SK-N-SH (cell line): Measurements from ENCODE around the gene CNFN. TPM values are rescaled to one million over a fixed set of nuclear protein-coding genes. Genes with fewer than 3 reads are reported as not detected.
A peak's percentile ranks its signal among the peaks of the same experiment; 100 is the strongest.

Experiments
- CTCF ChIA-PET: fragments of 300-600, 350-600 bp; formaldehyde crosslinking; extraction: SDS; loops from one replicate; lab custom pipeline; 2021; lab: Yijun Ruan, JAX
- POLR2A ChIA-PET: fragments of 350-600 bp; sonication (Branson Sonifier 250); formaldehyde crosslinking; extraction: SDS; loops from one replicate; lab custom pipeline; 2020; ENCODE audit warnings: antibody characterized with exemption, inconsistent platforms; lab: Yijun Ruan, JAX
- DNase-seq: peaks from one replicate; pipeline ENCODE4 v3.0.0; 2012
- H2AFZ ChIP-seq: fragments of 200-600 bp; sonication (generic); 2 replicates; pipeline ENCODE4 v1.8.1; 2016; ENCODE audit warnings: antibody characterized with exemption, mild to moderate bottlenecking, low read depth
- H3F3A ChIP-seq: fragments of 200-600 bp; sonication (generic); replicated peaks from 2 replicates; pipeline ENCODE3; 2016; ENCODE audit warnings: antibody characterized with exemption, mild to moderate bottlenecking; ENCODE audit not compliant: insufficient read depth
- H3K27ac ChIP-seq, 2 experiments: fragments of 200-500 bp in 1 of 2; fragments of 200-600 bp in 1 of 2; sonication (Bioruptor generic) in 1 of 2; sonication (generic), shearing (Covaris generic) in 1 of 2; 2 replicates each; pipeline versions ENCODE4 v1.5.1 to v1.6.1; 2014 to 2016; ENCODE audit warnings: low read depth in 2 of 2, inconsistent platforms in 1 of 2, low read length in 1 of 2, mild to moderate bottlenecking in 1 of 2, mixed read lengths in 1 of 2
- H3K27me3 ChIP-seq: fragments of 200-600 bp; sonication (generic), shearing (Covaris generic); 2 replicates; pipeline ENCODE4 v1.6.1; 2016; ENCODE audit warnings: mixed run types; ENCODE audit not compliant: insufficient read depth
- H3K36me3 ChIP-seq, 2 experiments: fragments of 200-500 bp in 1 of 2; fragments of 200-600 bp in 1 of 2; sonication (Bioruptor generic) in 1 of 2; sonication (generic) in 1 of 2; replicated peaks in 1 of 2; 2 replicates each; pipeline versions ENCODE3 to v1.5.1; 2014 to 2016; ENCODE audit warnings: low read length in 1 of 2, mild to moderate bottlenecking in 1 of 2; ENCODE audit not compliant: insufficient read depth in 2 of 2, control insufficient read depth in 1 of 2
- H3K4me1 ChIP-seq, 2 experiments: fragments of 200-500 bp in 1 of 2; fragments of 200-600 bp in 1 of 2; sonication (Bioruptor generic) in 1 of 2; sonication (generic), shearing (Covaris generic) in 1 of 2; 2 replicates each; pipeline versions ENCODE4 v1.5.1 to v1.6.1; 2014 to 2016; ENCODE audit warnings: low read depth in 1 of 2, low read length in 1 of 2, mixed run types in 1 of 2; ENCODE audit not compliant: insufficient read depth in 2 of 2, control insufficient read depth in 1 of 2
- H3K4me2 ChIP-seq: fragments of 200-600 bp; sonication (generic), shearing (Covaris generic); 2 replicates; pipeline ENCODE4 v1.6.1; 2017; ENCODE audit warnings: mixed run types
- H3K4me3 ChIP-seq, 2 experiments: fragments of 200-500 bp in 1 of 2; fragments of 200-600 bp in 1 of 2; sonication (Bioruptor generic) in 1 of 2; sonication (generic), shearing (Covaris generic) in 1 of 2; 2 replicates each; pipeline versions ENCODE4 v1.5.1 to v1.8.1; 2014 to 2016; ENCODE audit warnings: low read depth in 2 of 2, inconsistent platforms in 1 of 2, low read length in 1 of 2, mild to moderate bottlenecking in 1 of 2, mixed read lengths in 1 of 2, moderate library complexity in 1 of 2
- H3K79me2 ChIP-seq: fragments of 200-600 bp; sonication (generic); 2 replicates; pipeline ENCODE4 v1.8.1; 2017; ENCODE audit warnings: mild to moderate bottlenecking; ENCODE audit not compliant: insufficient read depth
- H3K9ac ChIP-seq: fragments of 200-600 bp; sonication (generic); 2 replicates; pipeline ENCODE4 v1.6.1; 2017; ENCODE audit warnings: mixed run types
- H3K9me2 ChIP-seq: fragments of 200-600 bp; sonication (generic); 2 replicates; pipeline ENCODE4 v1.6.1; 2017; ENCODE audit warnings: mixed run types
- H3K9me3 ChIP-seq: fragments of 200-600 bp; sonication (generic); 2 replicates; pipeline ENCODE4 v1.6.1; 2017; ENCODE audit warnings: mixed run types, mild to moderate bottlenecking, moderate library complexity
- H4K20me1 ChIP-seq: fragments of 200-600 bp; sonication (generic); 2 replicates; pipeline ENCODE4 v1.6.1; 2017; ENCODE audit warnings: mild to moderate bottlenecking, mixed run types; ENCODE audit not compliant: insufficient read depth
- FOSL2 ChIP-seq: IDR thresholded peaks from 2 replicates; pipeline ENCODE4 v1.4.0; 2012; ENCODE audit warnings: low read depth, mild to moderate bottlenecking, moderate library complexity, borderline replicate concordance
- GABPA ChIP-seq: IDR thresholded peaks from 2 replicates; pipeline ENCODE4 v1.4.0; 2012; ENCODE audit warnings: low read depth, mild to moderate bottlenecking
- MXI1 ChIP-seq: IDR thresholded peaks from 2 replicates; pipeline ENCODE4 v1.6.1; 2012; ENCODE audit warnings: mild to moderate bottlenecking, low read depth, low read length, improper control_type of control experiment
- NRF1 ChIP-seq: IDR thresholded peaks from 2 replicates; pipeline ENCODE4 v1.6.1; 2012; ENCODE audit warnings: low read depth, mild to moderate bottlenecking, low read length
- RCOR1 ChIP-seq: fragments of 150-350 bp; IDR thresholded peaks from 2 replicates; pipeline ENCODE4 v1.6.1; 2017; ENCODE audit warnings: antibody characterized with exemption, low read length
- RFX5 ChIP-seq: IDR thresholded peaks from 2 replicates; pipeline ENCODE4 v1.6.1; 2012; ENCODE audit warnings: mild to moderate bottlenecking, improper control_type of control experiment, low read length
- RXRA ChIP-seq: IDR thresholded peaks from 2 replicates; pipeline ENCODE4 v1.4.0; 2012; ENCODE audit warnings: low read depth, mild to moderate bottlenecking, borderline replicate concordance
- SIN3A ChIP-seq: IDR thresholded peaks from 2 replicates; pipeline ENCODE4 v1.6.1; 2012; ENCODE audit warnings: low read depth, mild to moderate bottlenecking, low read length, moderate library complexity, borderline replicate concordance
- SMC3 ChIP-seq: IDR thresholded peaks from 2 replicates; pipeline ENCODE4 v1.6.1; 2012; ENCODE audit warnings: low read depth, low read length, improper control_type of control experiment
- TCF12 ChIP-seq: IDR thresholded peaks from 2 replicates; pipeline ENCODE4 v1.4.0; 2012
- TEAD4 ChIP-seq: IDR thresholded peaks from 2 replicates; pipeline ENCODE4 v1.4.0; 2012; ENCODE audit warnings: mild to moderate bottlenecking, borderline replicate concordance; ENCODE audit not compliant: insufficient read depth
- WGBS: methylation state at CpG from one replicate; pipeline ENCODE4 v1.1.6; 2017; ENCODE audit warnings: low lambda C conversion rate; 5-methylcytosine and 5-hydroxymethylcytosine counted together
- polyA plus RNA-seq, 3 experiments: library from polyadenylated mRNA; depleted of rRNA; stranded (reverse); fragments of >200 nt; gene quantifications; 2 replicates each; pipeline ENCODE4 v1.2.3, GENCODE V29; 2012
- TF ChIP-seq, protein P1 (sequence below): IDR thresholded peaks from 2 replicates; pipeline ENCODE4 v1.4.0; 2012; ENCODE audit warnings: low read depth, borderline replicate concordance
- TF ChIP-seq, protein P2 (sequence below): IDR thresholded peaks from 2 replicates; pipeline ENCODE4 v1.4.0; 2012; ENCODE audit warnings: low read depth, borderline replicate concordance
- TF ChIP-seq, protein P3 (sequence below): IDR thresholded peaks from 2 replicates; pipeline ENCODE4 v1.4.0; 2012; ENCODE audit warnings: low read depth

Gene CNFN
- polyA plus RNA-seq, 1 of the 3 experiments (the other 2 are of a cell fraction): 4.5 TPM

DNA sequence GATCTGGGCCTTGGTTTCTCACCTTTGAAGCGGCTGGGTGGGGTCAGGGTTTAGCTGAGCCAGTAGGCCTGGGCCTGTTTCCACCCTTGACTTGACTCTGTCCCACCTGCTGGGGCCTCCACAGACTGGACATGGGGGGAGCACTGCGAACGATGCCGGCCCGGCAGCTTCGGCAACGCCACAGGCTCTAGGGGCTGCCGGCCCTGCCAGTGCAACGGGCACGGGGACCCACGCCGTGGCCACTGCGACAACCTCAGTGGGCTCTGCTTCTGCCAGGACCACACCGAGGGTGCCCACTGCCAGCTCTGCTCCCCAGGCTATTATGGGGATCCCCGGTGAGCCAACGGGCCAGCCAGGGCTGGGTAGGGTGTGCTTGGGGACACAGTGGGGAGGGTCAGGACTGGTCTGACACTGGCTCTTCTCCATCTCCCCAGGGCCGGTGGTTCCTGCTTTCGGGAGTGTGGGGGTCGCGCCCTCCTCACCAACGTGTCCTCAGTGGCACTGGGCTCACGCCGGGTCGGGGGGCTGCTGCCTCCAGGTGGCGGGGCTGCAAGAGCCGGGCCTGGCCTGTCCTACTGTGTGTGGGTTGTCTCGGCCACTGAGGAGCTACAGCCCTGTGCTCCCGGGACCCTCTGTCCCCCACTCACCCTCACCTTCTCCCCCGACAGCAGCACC lies 36.6 kb downstream of the CNFN start:
- H3K9ac ChIP-seq: no peak overlapping the region
- H4K20me1 ChIP-seq: no peaks in the 10 kb centered on the region
- no peak for DNase-seq
- no peak overlapping the region for H3K27ac ChIP-seq
- no peaks in the 10 kb centered on the region for H3K9me2 ChIP-seq
- ChIA-PET POLR2A (interaction anchor here (0.6 kb wide), 1 partner anchor 116 kb away, joined by 3 read pairs; no protein-coding TSS in a partner anchor), CTCF (no interaction called here)
- no peaks in the 10 kb centered on the region for H3K79me2 ChIP-seq
- no peaks in the 10 kb centered on the region for H3K27me3 ChIP-seq
- no peaks in the 10 kb centered on the region for H3K9me3 ChIP-seq
- H3K4me2 ChIP-seq: no peak overlapping the region
- H3K4me3 ChIP-seq: no peak overlapping the region
- H3K4me1 ChIP-seq: no peaks in the 10 kb centered on the region
- peaks cover 0 to 20% of the 10 kb centered on the region in 2 experiments for H3K36me3 ChIP-seq
- WGBS: 94% methylated on average over 2 of the region's 29 CpGs
- H3F3A ChIP-seq: no peaks in the 10 kb centered on the region
- TF ChIP-seq MXI1 (no peak), NRF1 (no peak), TEAD4 (no peak), FOSL2 (no peak), GABPA (no peak), SIN3A (no peak)
- TF ChIP-seq, protein P1, sequence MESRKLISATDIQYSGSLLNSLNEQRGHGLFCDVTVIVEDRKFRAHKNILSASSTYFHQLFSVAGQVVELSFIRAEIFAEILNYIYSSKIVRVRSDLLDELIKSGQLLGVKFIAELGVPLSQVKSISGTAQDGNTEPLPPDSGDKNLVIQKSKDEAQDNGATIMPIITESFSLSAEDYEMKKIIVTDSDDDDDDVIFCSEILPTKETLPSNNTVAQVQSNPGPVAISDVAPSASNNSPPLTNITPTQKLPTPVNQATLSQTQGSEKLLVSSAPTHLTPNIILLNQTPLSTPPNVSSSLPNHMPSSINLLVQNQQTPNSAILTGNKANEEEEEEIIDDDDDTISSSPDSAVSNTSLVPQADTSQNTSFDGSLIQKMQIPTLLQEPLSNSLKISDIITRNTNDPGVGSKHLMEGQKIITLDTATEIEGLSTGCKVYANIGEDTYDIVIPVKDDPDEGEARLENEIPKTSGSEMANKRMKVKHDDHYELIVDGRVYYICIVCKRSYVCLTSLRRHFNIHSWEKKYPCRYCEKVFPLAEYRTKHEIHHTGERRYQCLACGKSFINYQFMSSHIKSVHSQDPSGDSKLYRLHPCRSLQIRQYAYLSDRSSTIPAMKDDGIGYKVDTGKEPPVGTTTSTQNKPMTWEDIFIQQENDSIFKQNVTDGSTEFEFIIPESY: no peak
- TF ChIP-seq, protein P2, sequence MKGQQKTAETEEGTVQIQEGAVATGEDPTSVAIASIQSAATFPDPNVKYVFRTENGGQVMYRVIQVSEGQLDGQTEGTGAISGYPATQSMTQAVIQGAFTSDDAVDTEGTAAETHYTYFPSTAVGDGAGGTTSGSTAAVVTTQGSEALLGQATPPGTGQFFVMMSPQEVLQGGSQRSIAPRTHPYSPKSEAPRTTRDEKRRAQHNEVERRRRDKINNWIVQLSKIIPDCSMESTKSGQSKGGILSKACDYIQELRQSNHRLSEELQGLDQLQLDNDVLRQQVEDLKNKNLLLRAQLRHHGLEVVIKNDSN: no peak
- TF ChIP-seq, protein P3, sequence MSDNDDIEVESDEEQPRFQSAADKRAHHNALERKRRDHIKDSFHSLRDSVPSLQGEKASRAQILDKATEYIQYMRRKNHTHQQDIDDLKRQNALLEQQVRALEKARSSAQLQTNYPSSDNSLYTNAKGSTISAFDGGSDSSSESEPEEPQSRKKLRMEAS: no peak
- no peak overlapping the region for H2AFZ ChIP-seq

DNA sequence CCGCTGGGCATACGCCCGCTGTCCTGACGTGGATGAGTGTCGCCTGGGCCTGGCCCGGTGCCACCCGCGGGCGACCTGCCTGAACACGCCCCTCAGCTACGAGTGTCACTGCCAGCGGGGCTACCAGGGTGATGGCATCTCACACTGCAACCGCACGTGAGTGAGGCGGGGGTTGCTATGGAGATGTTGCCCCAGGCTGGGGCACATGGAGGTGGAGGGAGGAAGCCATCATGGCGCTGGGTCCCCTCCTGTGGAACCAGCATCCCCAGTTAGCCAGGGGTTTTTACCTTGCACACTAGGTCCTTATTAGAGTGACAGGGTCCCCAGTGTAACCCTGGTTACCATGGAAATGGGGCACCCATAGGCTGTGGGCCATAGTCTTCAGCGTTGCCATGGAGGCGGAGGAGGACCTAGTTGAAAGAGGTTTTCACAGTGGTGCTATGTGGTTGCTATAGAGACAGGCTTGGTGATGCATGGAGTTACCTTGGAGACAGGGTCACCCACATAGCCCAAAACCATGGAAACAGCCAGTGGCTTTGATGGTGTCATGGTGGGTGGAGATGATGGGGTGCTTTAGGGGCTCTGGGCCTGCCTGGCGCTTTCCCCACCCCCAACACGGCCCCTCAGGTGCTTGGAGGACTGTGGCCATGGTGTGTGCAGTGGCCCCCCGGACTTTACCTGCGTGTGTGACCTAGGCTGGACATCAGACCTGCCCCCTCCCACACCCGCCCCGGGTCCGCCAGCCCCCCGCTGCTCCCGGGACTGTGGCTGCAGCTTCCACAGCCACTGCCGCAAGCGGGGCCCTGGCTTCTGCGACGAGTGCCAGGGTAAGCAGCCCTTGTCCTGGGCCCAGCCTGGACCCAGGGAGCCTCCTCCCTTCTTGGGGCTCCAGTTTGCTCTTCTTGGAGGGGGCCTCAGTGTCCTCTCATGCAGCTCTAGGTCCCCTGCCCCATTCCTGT lies 37.5 kb downstream of the CNFN start:
- DNase-seq: peak; percentile 58
- Histone ChIP-seq H3F3A (no peaks in the 10 kb centered on the region), H3K27ac (no peak overlapping the region), H3K4me3 (no peak overlapping the region)
- TF ChIP-seq GABPA (no peak), RFX5 (no peak), TCF12 (no peak), RCOR1 (no peak), SMC3 (no peak), RXRA (no peak)
- TF ChIP-seq, all 33 proteins: peak for 0
- CTCF ChIA-PET: no interaction called here
- Histone ChIP-seq H3K9me2 (no peaks in the 10 kb centered on the region), H3K27me3 (no peaks in the 10 kb centered on the region), H3K4me1 (no peaks in the 10 kb centered on the region), H2AFZ (no peak overlapping the region), H3K9me3 (no peaks in the 10 kb centered on the region), H3K9ac (no peak overlapping the region), H3K79me2 (no peaks in the 10 kb centered on the region), H3K36me3 (peaks cover 0 to 18% of the 10 kb centered on the region in 2 experiments), H3K4me2 (no peak overlapping the region), H4K20me1 (no peaks in the 10 kb centered on the region)
- 94% methylated on average over 18 of the region's 31 CpGs for WGBS
- POLR2A ChIA-PET: interaction anchor here (0.6 kb wide), 1 partner anchor 116 kb away, joined by 3 read pairs; no protein-coding TSS in a partner anchor
